Thyroid gland (tissue), 4 donors: ENCODE results near the gene FNDC3B. TPM values are rescaled to one million over a fixed set of nuclear protein-coding genes. Genes with fewer than 3 reads are reported as not detected.

Experiments
- DNase-seq, 2 donors: peaks; one replicate each; pipeline ENCODE4 v3.0.0-alpha.2; 2019
- H3K27ac ChIP-seq, 3 donors: fragments of 200-600 bp; sonication (generic); 1 replicate in 2 of 3; 2 replicates in 1 of 3; pipeline ENCODE4 v1.5.1; 2016 to 2019; ENCODE audit warnings: mild to moderate bottlenecking in 1 of 3, moderate library complexity in 1 of 3
- H3K27me3 ChIP-seq: fragments of 200-600 bp; sonication (generic); one replicate; pipeline ENCODE4 v1.5.1; 2019
- H3K36me3 ChIP-seq, 2 donors: fragments of 200-600 bp; sonication (generic); one replicate each; pipeline ENCODE4 v1.5.1; 2016 to 2019
- H3K4me1 ChIP-seq, 2 donors: fragments of 200-600 bp; sonication (generic); one replicate each; pipeline ENCODE4 v1.5.1; 2017 to 2019
- H3K4me3 ChIP-seq, 3 donors: fragments of 200-600 bp; sonication (generic); replicated peaks in 1 of 3; 1 replicate in 2 of 3; 2 replicates in 1 of 3; pipeline ENCODE4 v1.5.1; 2016; ENCODE audit warnings: mild to moderate bottlenecking in 1 of 3
- H3K9me3 ChIP-seq: fragments of 200-600 bp; sonication (generic); one replicate; pipeline ENCODE4 v1.5.1; 2017
- CTCF ChIP-seq, 6 experiments: fragments of 200-600 bp in 3 of 6; fragments of 450-650 bp in 3 of 6; sonication (generic) in 3 of 6; IDR thresholded peaks; one replicate each; pipeline ENCODE4 v1.5.1; 2016 to 2019; ENCODE audit warnings: antibody characterized with exemption in 6 of 6, mild to moderate bottlenecking in 2 of 6, inconsistent platforms in 1 of 6, moderate library complexity in 1 of 6
- POLR2A ChIP-seq, 2 donors: fragments of 450-650 bp; IDR thresholded peaks; one replicate each; pipeline ENCODE4 v1.6.1; 2017; ENCODE audit warnings: antibody characterized with exemption in 2 of 2, mild to moderate bottlenecking in 2 of 2, moderate library complexity in 1 of 2
- WGBS, 2 donors: methylation state at CpG; one replicate each; pipeline ENCODE4 v1.1.5; 2017; 5-methylcytosine and 5-hydroxymethylcytosine counted together
- intact Hi-C: fragments of 100-400 bp; cut with DNase I; formaldehyde crosslinking; loops from one replicate; pipeline ENCODE4 v1.15.1; 2023
- total RNA-seq, 4 donors: library from RNA; depleted of rRNA; stranded (reverse); fragments of >200 nt; gene quantifications; one replicate each; pipeline ENCODE4 v1.2.3, GENCODE V29; 2016

Gene FNDC3B
- total RNA-seq, 4 donors from 2014 or later = 118 to 172 (median 146) TPM

DNA sequence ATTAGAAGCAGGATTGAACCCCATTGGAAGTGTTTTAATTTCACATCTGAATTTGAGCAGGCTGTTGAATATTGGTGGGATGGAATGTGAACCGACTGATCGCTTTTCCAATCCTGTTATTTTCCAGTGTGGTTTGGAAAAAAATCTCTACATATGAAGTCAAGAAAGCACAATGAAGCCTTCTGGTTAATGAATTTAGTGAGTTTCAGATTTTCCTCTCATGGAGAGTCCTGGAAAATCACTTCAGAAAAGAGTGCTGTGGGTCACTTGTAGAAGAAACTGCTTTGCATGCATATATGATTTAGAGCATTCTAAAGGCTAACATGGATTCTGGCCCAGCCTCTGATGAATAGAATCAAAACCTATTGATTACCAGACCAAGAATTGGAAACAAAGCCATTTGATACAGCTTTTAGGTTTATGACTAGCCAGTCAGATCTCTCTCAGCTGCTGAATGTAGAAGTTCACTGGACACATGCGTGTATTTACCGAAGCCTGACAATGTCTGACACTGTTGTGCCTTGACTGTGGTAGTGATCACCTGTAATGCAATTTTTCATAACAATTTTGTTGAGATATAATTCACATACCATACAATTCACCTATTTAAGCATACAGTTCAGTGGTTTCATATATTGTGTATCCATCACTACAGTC, 121.9 kb downstream of the FNDC3B start:
- intact Hi-C loops = no loop called here
- H3K36me3 ChIP-seq = no peaks in the 10 kb centered on the region
- TF ChIP-seq POLR2A (IDR thresholded peaks at IDR 0.05) (no peak), CTCF (IDR thresholded peaks at IDR 0.05) (no peak)
- no peaks in the 10 kb centered on the region for H3K9me3 ChIP-seq
- H3K27ac ChIP-seq = peak overlapping the region in 2 of 3 donors; percentile 24 to 47
- no peaks in the 10 kb centered on the region for H3K27me3 ChIP-seq
- 91 to 96% methylated on average over 4 of the region's 4 CpGs for WGBS, 2 donors
- H3K4me3 ChIP-seq = no peak overlapping the region
- no peak for DNase-seq
- peaks cover 24 to 35% of the 10 kb centered on the region in 2 donors for H3K4me1 ChIP-seq

DNA sequence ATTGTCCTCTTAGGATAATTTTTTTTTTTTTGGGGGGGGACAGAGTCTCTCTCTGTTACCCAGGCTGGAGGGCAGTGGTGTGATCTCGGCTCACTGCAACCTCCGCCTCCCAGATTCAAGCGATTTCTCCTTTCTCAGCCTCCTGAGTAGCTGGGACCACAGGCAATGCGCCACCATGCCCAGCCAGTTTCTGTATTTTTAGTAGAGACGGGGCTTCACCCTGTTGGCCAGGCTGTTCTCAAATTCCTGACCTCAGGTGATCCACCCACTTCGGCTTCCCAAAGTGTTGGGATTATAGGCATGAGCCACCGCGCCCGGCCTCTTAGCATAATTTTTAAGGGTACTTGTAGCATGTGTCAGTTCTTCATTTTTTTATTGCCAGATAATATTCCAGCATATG, 122.6 kb downstream of the FNDC3B start:
- intact Hi-C loops = no loop called here
- no peak for TF ChIP-seq CTCF (IDR thresholded peaks at IDR 0.05)
- TF ChIP-seq POLR2A (IDR thresholded peaks at IDR 0.05) = no peak
- H3K36me3 ChIP-seq = no peaks in the 10 kb centered on the region
- H3K4me1 ChIP-seq = peaks cover 17 to 33% of the 10 kb centered on the region in 2 donors
- H3K27ac ChIP-seq = peak overlapping the region in 1 of 3 donors; percentile 47
- H3K27me3 ChIP-seq = no peaks in the 10 kb centered on the region
- H3K4me3 ChIP-seq = no peak overlapping the region
- 92 to 96% methylated on average over 9 of the region's 9 CpGs for WGBS, 2 donors
- DNase-seq = peak; percentile 21 to 25
- no peaks in the 10 kb centered on the region for H3K9me3 ChIP-seq

DNA sequence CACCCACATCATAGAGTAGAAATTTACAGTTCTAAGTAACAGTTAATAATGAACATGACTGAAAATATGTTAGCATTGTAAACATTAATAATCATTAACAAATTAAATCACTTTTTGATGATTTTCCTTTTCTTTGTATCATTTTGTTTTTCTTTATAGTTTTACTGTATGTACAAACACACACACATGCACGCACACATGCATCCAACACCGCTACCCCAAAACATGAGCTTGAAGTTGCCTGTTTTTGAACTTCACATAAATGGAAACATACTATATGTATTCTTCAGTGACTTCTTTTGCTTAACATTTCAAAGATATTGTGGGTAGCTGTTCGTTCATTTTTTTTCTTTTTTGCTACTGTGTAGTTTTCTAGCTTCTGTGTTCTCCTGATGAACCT, 123.9 kb downstream of the FNDC3B start:
- H3K27me3 ChIP-seq = no peaks in the 10 kb centered on the region
- H3K36me3 ChIP-seq = no peaks in the 10 kb centered on the region
- H3K9me3 ChIP-seq = no peaks in the 10 kb centered on the region
- no peak overlapping the region for H3K4me3 ChIP-seq
- peaks cover 17 to 39% of the 10 kb centered on the region in 2 donors for H3K4me1 ChIP-seq
- WGBS, 2 donors = 98% methylated on average over 3 of the region's 3 CpGs
- TF ChIP-seq CTCF (IDR thresholded peaks at IDR 0.05) (no peak), POLR2A (IDR thresholded peaks at IDR 0.05) (no peak)
- no peak for DNase-seq
- intact Hi-C loops = no loop called here
- H3K27ac ChIP-seq = no peak overlapping the region

GRCh38 chr3:172164620-172165362, 125.4 kb downstream of the FNDC3B start:
- no peak for DNase-seq
- Histone ChIP-seq H3K4me1 (peaks cover 18 to 43% of the 10 kb centered on the region in 2 donors), H3K9me3 (no peaks in the 10 kb centered on the region), H3K36me3 (no peaks in the 10 kb centered on the region), H3K27ac (no peak overlapping the region), H3K27me3 (no peaks in the 10 kb centered on the region), H3K4me3 (no peak overlapping the region)
- intact Hi-C loops = no loop called here
- 97 to 99% methylated on average over 6 of the region's 6 CpGs for WGBS, 2 donors
- no peak for TF ChIP-seq POLR2A (IDR thresholded peaks at IDR 0.05)
- TF ChIP-seq CTCF (IDR thresholded peaks at IDR 0.05) = no peak

DNA sequence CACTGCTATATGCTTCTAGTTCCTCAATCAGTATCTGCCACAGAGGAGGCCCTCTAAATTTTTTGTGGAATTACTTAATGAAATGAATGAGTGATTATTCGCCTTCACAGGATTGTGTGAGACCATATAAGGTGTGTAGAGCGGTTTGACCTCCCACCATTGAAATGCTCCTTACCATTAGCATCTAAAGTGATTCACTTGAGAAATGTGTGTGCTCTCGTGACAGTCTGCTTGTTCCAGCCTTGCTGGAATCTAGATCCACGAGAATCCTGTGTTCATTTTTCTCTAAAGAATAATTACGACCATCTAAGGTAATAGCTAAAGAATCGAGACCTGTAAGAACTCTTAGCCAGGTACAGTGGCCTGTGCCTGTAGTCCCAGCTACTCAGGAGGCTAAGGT, 126.9 kb downstream of the FNDC3B start:
- TF ChIP-seq CTCF (IDR thresholded peaks at IDR 0.05) (no peak), POLR2A (IDR thresholded peaks at IDR 0.05) (no peak)
- H3K4me3 ChIP-seq = no peak overlapping the region
- intact Hi-C loops = no loop called here
- no peak overlapping the region for H3K27ac ChIP-seq
- no peaks in the 10 kb centered on the region for H3K27me3 ChIP-seq
- no peaks in the 10 kb centered on the region for H3K36me3 ChIP-seq
- DNase-seq = no peak
- H3K9me3 ChIP-seq = no peaks in the 10 kb centered on the region
- peaks cover 17 to 49% of the 10 kb centered on the region in 2 donors for H3K4me1 ChIP-seq
- WGBS, 2 donors = 94 to 98% methylated on average over 6 of the region's 6 CpGs
